HG02840 (cell line): ENCODE data around the gene KDM5B.
"Not testable (repeated sequence)": the region's sequence is repeated elsewhere in the genome, so short reads cannot be mapped to it uniquely, and the experiment has no call there.

ENCODE experiments used
- ATAC-seq: cut with Tn5 transposase; IDR thresholded peaks from one replicate; pipeline ENCODE4 v1.9.1; 2021; ENCODE audit warnings: mild to moderate bottlenecking, moderate library complexity, moderate number of reproducible peaks; ENCODE audit not compliant: unreplicated experiment, low FRiP score

KDM5B gene

GRCh38 chr1:202723046-202723445, 85.2 kb downstream of the KDM5B start:
- ATAC-seq: not testable (repeated sequence)

- no peak for ATAC-seq
Measured at GRCh38 chr1:202716654-202717053, 91.6 kb downstream of the KDM5B start.

GRCh38 chr1:202714202-202714601, 94.0 kb downstream of the KDM5B start:
- ATAC-seq: not testable (repeated sequence)

GRCh38 chr1:202713110-202713509, 95.1 kb downstream of the KDM5B start:
- ATAC-seq: no peak

- no peak for ATAC-seq
Measured at GRCh38 chr1:202711949-202712635, 96.1 kb downstream of the KDM5B start.

GRCh38 chr1:202710070-202711045, 97.9 kb downstream of the KDM5B start, which contains the start of gene SYT2:
TSS of gene SYT2 (minus strand) at chr1:202710454. CDS start at chr1:202605772, 104,682 bp downstream.
- no peak for ATAC-seq

- ATAC-seq: no peak
Measured at GRCh38 chr1:202709276-202710041, 98.8 kb downstream of the KDM5B start.

- no peak for ATAC-seq
Measured at GRCh38 chr1:202708456-202709275, 99.6 kb downstream of the KDM5B start.

GRCh38 chr1:202706851-202707250, 101.4 kb downstream of the KDM5B start:
- ATAC-seq: no peak

- ATAC-seq: no peak
Measured at GRCh38 chr1:202704601-202705000, 103.6 kb downstream of the KDM5B start.

- no peak for ATAC-seq
Measured at GRCh38 chr1:202703191-202703590, 105.0 kb downstream of the KDM5B start.

GRCh38 chr1:202702088-202702487, 106.1 kb downstream of the KDM5B start:
- ATAC-seq: no peak

GRCh38 chr1:202701200-202701599, 107.0 kb downstream of the KDM5B start:
- no peak for ATAC-seq

- ATAC-seq: no peak
Measured at GRCh38 chr1:202700061-202700460, 108.2 kb downstream of the KDM5B start.

- ATAC-seq: no peak
Measured at GRCh38 chr1:202698276-202698675, 109.9 kb downstream of the KDM5B start.

- no peak for ATAC-seq
Measured at GRCh38 chr1:202697038-202697437, 111.2 kb downstream of the KDM5B start.

- no peak for ATAC-seq
Measured at GRCh38 chr1:202694314-202694713, 113.9 kb downstream of the KDM5B start.

- ATAC-seq: no peak
Measured at GRCh38 chr1:202692959-202693555, 115.2 kb downstream of the KDM5B start.

- no peak for ATAC-seq
Measured at GRCh38 chr1:202691816-202692215, 116.4 kb downstream of the KDM5B start.
